Endothelial cell (in vitro differentiated cells): Measurements from ENCODE around the gene EIF2S2. TPM values are rescaled to one million over a fixed set of nuclear protein-coding genes. Genes with fewer than 3 reads are reported as not detected.

Experiments
- DNase-seq: peaks from one replicate; pipeline ENCODE4 v3.0.0; 2021; ENCODE audit warnings: low spot score
- H3K27ac Mint-ChIP-seq: one replicate; pipeline ENCODE4 v1.8.0; 2021; ENCODE audit warnings: mixed read lengths, inconsistent platforms; ENCODE audit not compliant: unreplicated experiment
- H3K27me3 Mint-ChIP-seq: one replicate; pipeline ENCODE4 v1.8.0; 2021; ENCODE audit warnings: mild to moderate bottlenecking, moderate library complexity, mixed read lengths, inconsistent platforms; ENCODE audit not compliant: unreplicated experiment
- H3K36me3 Mint-ChIP-seq: one replicate; pipeline ENCODE4 v1.8.0; 2021; ENCODE audit warnings: mild to moderate bottlenecking, low read depth, mixed read lengths, inconsistent platforms; ENCODE audit not compliant: unreplicated experiment
- H3K4me1 Mint-ChIP-seq: one replicate; pipeline ENCODE4 v1.8.0; 2021; ENCODE audit warnings: mild to moderate bottlenecking, mixed read lengths, inconsistent platforms; ENCODE audit not compliant: unreplicated experiment
- H3K4me3 Mint-ChIP-seq: one replicate; pipeline ENCODE4 v1.8.0; 2021; ENCODE audit warnings: mild to moderate bottlenecking, mixed read lengths, inconsistent platforms; ENCODE audit not compliant: unreplicated experiment
- H3K9me3 Mint-ChIP-seq: one replicate; pipeline ENCODE4 v1.8.0; 2021; ENCODE audit warnings: mixed read lengths, inconsistent platforms; ENCODE audit not compliant: unreplicated experiment
- CTCF ChIP-seq: fragments of 200-600 bp; sonication (generic); IDR thresholded peaks from one replicate; pipeline ENCODE4 v1.5.0; 2021; ENCODE audit warnings: antibody characterized with exemption; ENCODE audit not compliant: unreplicated experiment
- total RNA-seq: library from RNA; stranded (reverse); fragmentation: NEBNext Ultra II Directional; extraction: Animal tissue kit (Norgen Biotek cat#: 25700); gene quantifications from one replicate; pipeline ENCODE4 v1.2.1, GENCODE V29; 2021; ENCODE audit not compliant: unreplicated experiment

Gene EIF2S2
- total RNA-seq, 1 donor from 2014 or later = 107 TPM

GRCh38 chr20:34049897-34050695 is 61.9 kb downstream of the EIF2S2 start:
- TF ChIP-seq CTCF = no peak
- Mint-ChIP-seq H3K36me3 (no peaks in the 10 kb centered on the region), H3K4me1 (peaks cover 14% of the 10 kb centered on the region), H3K27ac (no peak overlapping the region), H3K4me3 (no peak overlapping the region), H3K27me3 (peaks cover 5% of the 10 kb centered on the region), H3K9me3 (no peaks in the 10 kb centered on the region)
- no peak for DNase-seq

GRCh38 chr20:34049389-34049788 is 62.7 kb downstream of the EIF2S2 start:
- H3K4me3 Mint-ChIP-seq = no peak overlapping the region

GRCh38 chr20:34047917-34048316 is 64.1 kb downstream of the EIF2S2 start:
- H3K9me3 Mint-ChIP-seq = no peaks in the 10 kb centered on the region
- DNase-seq = no peak
- H3K4me1 Mint-ChIP-seq = peaks cover 8% of the 10 kb centered on the region
- no peaks in the 10 kb centered on the region for H3K36me3 Mint-ChIP-seq
- H3K27ac Mint-ChIP-seq = no peak overlapping the region
- H3K27me3 Mint-ChIP-seq = peaks cover 7% of the 10 kb centered on the region
- no peak for TF ChIP-seq CTCF
- no peak overlapping the region for H3K4me3 Mint-ChIP-seq

More at GRCh38 chr20:34049389-34049788, 62.7 kb downstream of the EIF2S2 start:
- Mint-ChIP-seq H3K9me3 (no peaks in the 10 kb centered on the region), H3K27ac (no peak overlapping the region), H3K4me1 (peaks cover 11% of the 10 kb centered on the region), H3K36me3 (no peaks in the 10 kb centered on the region), H3K27me3 (peaks cover 5% of the 10 kb centered on the region)
- no peak for DNase-seq
- TF ChIP-seq CTCF = no peak

- no peaks in the 10 kb centered on the region for H3K9me3 Mint-ChIP-seq
- peaks cover 7% of the 10 kb centered on the region for H3K27me3 Mint-ChIP-seq
- no peak for TF ChIP-seq CTCF
- H3K36me3 Mint-ChIP-seq = no peaks in the 10 kb centered on the region
- DNase-seq = no peak
- no peak overlapping the region for H3K4me3 Mint-ChIP-seq
- no peak overlapping the region for H3K27ac Mint-ChIP-seq
- peaks cover 8% of the 10 kb centered on the region for H3K4me1 Mint-ChIP-seq
Observed at GRCh38 chr20:34047010-34047687, 64.9 kb downstream of the EIF2S2 start.
